ENCODE data around the gene GASK1A. TPM values are rescaled to one million over a fixed set of nuclear protein-coding genes. Genes with fewer than 3 reads are reported as not detected.

GASK1A gene
- total RNA-seq, 1 donor: 0.63 TPM

- TF ChIP-seq CTCF (IDR thresholded peaks at IDR 0.05; ENCODE audit: insufficient read depth, low read length): no peak
These were observed 30.4 kb downstream of the GASK1A start for GRCh38 chr3:43009547-43009946.

GRCh38 chr3:43010638-43011037 is 31.5 kb downstream of the GASK1A start:
- no peak for DNase-seq (ENCODE audit: low read depth)
- no peak overlapping the region for H3K4me3 ChIP-seq (ENCODE audit: low read depth, low read length)
- no peak for TF ChIP-seq CTCF (IDR thresholded peaks at IDR 0.05; ENCODE audit: insufficient read depth, low read length)

More at GRCh38 chr3:43009547-43009946, 30.4 kb downstream of the GASK1A start:
- H3K4me3 ChIP-seq (ENCODE audit: low read depth, low read length): no peak overlapping the region
- no peak for DNase-seq (ENCODE audit: low read depth)

GRCh38 chr3:43011638-43012037 is 32.5 kb downstream of the GASK1A start:
- H3K4me3 ChIP-seq (ENCODE audit: low read depth, low read length): no peak overlapping the region
- TF ChIP-seq CTCF (IDR thresholded peaks at IDR 0.05; ENCODE audit: insufficient read depth, low read length): no peak
- no peak for DNase-seq (ENCODE audit: low read depth)

GRCh38 chr3:43012174-43012573 is 33.1 kb downstream of the GASK1A start:
- no peak for DNase-seq (ENCODE audit: low read depth)
- no peak for TF ChIP-seq CTCF (IDR thresholded peaks at IDR 0.05; ENCODE audit: insufficient read depth, low read length)

GRCh38 chr3:43013256-43013655 is 34.1 kb downstream of the GASK1A start:
- no peak for TF ChIP-seq CTCF (IDR thresholded peaks at IDR 0.05; ENCODE audit: insufficient read depth, low read length)
- H3K4me3 ChIP-seq (ENCODE audit: low read depth, low read length): no peak overlapping the region
- DNase-seq (ENCODE audit: low read depth): no peak

More at GRCh38 chr3:43012174-43012573, 33.1 kb downstream of the GASK1A start:
- H3K4me3 ChIP-seq (ENCODE audit: low read depth, low read length): no peak overlapping the region

- no peak overlapping the region for H3K4me3 ChIP-seq (ENCODE audit: low read depth, low read length)
- TF ChIP-seq CTCF (IDR thresholded peaks at IDR 0.05; ENCODE audit: insufficient read depth, low read length): no peak
- no peak for DNase-seq (ENCODE audit: low read depth)
These were observed 34.6 kb downstream of the GASK1A start for GRCh38 chr3:43013743-43014155.

- DNase-seq (ENCODE audit: low read depth): no peak
- TF ChIP-seq CTCF (IDR thresholded peaks at IDR 0.05; ENCODE audit: insufficient read depth, low read length): no peak
- no peak overlapping the region for H3K4me3 ChIP-seq (ENCODE audit: low read depth, low read length)
These were observed 35.1 kb downstream of the GASK1A start for GRCh38 chr3:43014241-43014640.

Data from fibroblast of the aortic adventitia (primary cell).